ENCODE results near the gene SLC26A11. TPM values are rescaled to one million over a fixed set of nuclear protein-coding genes. Genes with fewer than 3 reads are reported as not detected.
"Not testable (repeated sequence)": the region's sequence is repeated elsewhere in the genome, so short reads cannot be mapped to it uniquely, and the experiment has no call there.

SLC26A11 gene
- total RNA-seq, 1 donor from 2014 or later: 7.9 TPM

DNA sequence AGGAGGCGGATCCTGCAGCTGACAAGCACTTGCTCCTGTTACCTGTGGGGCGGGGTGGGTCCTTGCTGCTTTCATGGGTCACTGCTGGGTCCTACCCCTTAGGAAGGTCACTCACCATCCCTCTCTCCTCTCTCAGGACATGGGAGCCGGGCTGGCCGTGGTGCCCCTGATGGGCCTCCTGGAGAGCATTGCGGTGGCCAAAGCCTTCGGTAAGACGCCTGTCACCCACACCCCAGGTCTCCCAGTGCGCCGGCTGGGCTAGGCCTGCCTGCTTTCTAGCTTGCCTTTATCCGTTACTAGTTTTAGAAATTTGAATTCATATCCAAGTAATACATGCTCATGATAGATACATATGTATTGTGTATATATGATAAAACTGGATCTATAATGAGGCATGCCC is 17.2 kb downstream of the SLC26A11 start:
- no peak overlapping the region for H3K4me2 ChIP-seq
- H3K4me3 Mint-ChIP-seq: no peak overlapping the region
- no peak for TF ChIP-seq CTCF (IDR thresholded peaks at IDR 0.05)
- TF ChIP-seq EZH2 (IDR thresholded peaks at IDR 0.05): no peak
- TF ChIP-seq EZH2phosphoT487 (IDR thresholded peaks at IDR 0.05): no peak
- peaks cover 16% of the 10 kb centered on the region for H3K9me3 Mint-ChIP-seq
- peaks cover 7% of the 10 kb centered on the region for H3K27me3 Mint-ChIP-seq (ENCODE audit: insufficient read depth, low read depth)
- no peaks in the 10 kb centered on the region for H3K9me3 ChIP-seq (ENCODE audit: low read depth)
- H3K4me1 Mint-ChIP-seq: no peaks in the 10 kb centered on the region
- H3K27me3 ChIP-seq: no peaks in the 10 kb centered on the region
- H3K4me3 ChIP-seq: no peak overlapping the region
- H3K79me2 ChIP-seq (ENCODE audit: low read depth): no peaks in the 10 kb centered on the region
- H3K36me3 Mint-ChIP-seq: peaks cover 27% of the 10 kb centered on the region
- H3K36me3 ChIP-seq: peaks cover 3% of the 10 kb centered on the region
- DNase-seq (ENCODE audit: low spot score): no peak
- no peaks in the 10 kb centered on the region for H3K4me1 ChIP-seq
- H3K27ac Mint-ChIP-seq: no peak overlapping the region
- H3F3A ChIP-seq (ENCODE audit: low read depth): no peaks in the 10 kb centered on the region
- H3K9ac ChIP-seq: no peak overlapping the region
- H2AFZ ChIP-seq (replicated peaks): no peak overlapping the region
- no peak overlapping the region for H3K27ac ChIP-seq
- H4K20me1 ChIP-seq (ENCODE audit: low read depth): no peaks in the 10 kb centered on the region

DNA sequence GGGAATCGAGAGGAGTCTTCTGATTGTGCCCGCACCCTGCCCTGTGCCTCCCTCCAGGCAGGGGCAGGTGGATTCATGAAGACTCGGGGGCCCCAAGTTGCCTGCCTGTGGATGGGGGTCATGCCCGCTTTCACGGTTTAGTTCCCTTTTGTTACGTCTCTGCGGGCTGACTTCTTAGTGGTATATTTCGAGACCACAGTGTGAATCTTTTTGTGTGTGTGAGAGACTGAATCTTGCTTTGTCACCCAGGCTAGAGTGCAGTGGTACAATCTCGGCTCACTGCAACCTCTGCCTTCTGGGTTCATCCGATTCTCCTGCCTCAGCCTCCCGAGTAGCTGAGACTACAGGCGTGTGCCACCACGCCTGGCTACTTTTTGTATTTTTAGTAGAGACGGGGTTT is 22.3 kb downstream of the SLC26A11 start:
- DNase-seq (ENCODE audit: low spot score): no peak
- Histone ChIP-seq H3K36me3 (no peaks in the 10 kb centered on the region), H3K27me3 (no peaks in the 10 kb centered on the region), H3K4me2 (no peak overlapping the region), H3K9me3 (ENCODE audit: low read depth) (no peaks in the 10 kb centered on the region), H3K4me3 (no peak overlapping the region), H4K20me1 (ENCODE audit: low read depth) (no peaks in the 10 kb centered on the region), H3F3A (ENCODE audit: low read depth) (no peaks in the 10 kb centered on the region), H3K79me2 (ENCODE audit: low read depth) (no peaks in the 10 kb centered on the region), H3K27ac (no peak overlapping the region), H3K4me1 (no peaks in the 10 kb centered on the region), H3K9ac (no peak overlapping the region), H2AFZ (replicated peaks) (no peak overlapping the region)
- Mint-ChIP-seq H3K9me3 (no peaks in the 10 kb centered on the region), H3K36me3 (peaks cover 16% of the 10 kb centered on the region), H3K27ac (no peak overlapping the region), H3K4me1 (no peaks in the 10 kb centered on the region), H3K27me3 (ENCODE audit: insufficient read depth, low read depth) (peaks cover 4% of the 10 kb centered on the region), H3K4me3 (no peak overlapping the region)
- TF ChIP-seq CTCF (IDR thresholded peaks at IDR 0.05) (no peak), EZH2 (IDR thresholded peaks at IDR 0.05) (no peak), EZH2phosphoT487 (IDR thresholded peaks at IDR 0.05) (no peak)

- no peak overlapping the region for H3K27ac ChIP-seq
- H3F3A ChIP-seq (ENCODE audit: low read depth): no peaks in the 10 kb centered on the region
- no peak overlapping the region for H2AFZ ChIP-seq (replicated peaks)
- DNase-seq (ENCODE audit: low spot score): no peak
- Mint-ChIP-seq H3K4me3 (no peak overlapping the region), H3K27me3 (ENCODE audit: insufficient read depth, low read depth) (peaks cover 4% of the 10 kb centered on the region), H3K36me3 (peaks cover 13% of the 10 kb centered on the region), H3K9me3 (no peaks in the 10 kb centered on the region), H3K27ac (no peak overlapping the region), H3K4me1 (no peaks in the 10 kb centered on the region)
- H3K9ac ChIP-seq: no peak overlapping the region
- H3K79me2 ChIP-seq (ENCODE audit: low read depth): no peaks in the 10 kb centered on the region
- H3K4me3 ChIP-seq: no peak overlapping the region
- H3K27me3 ChIP-seq: no peaks in the 10 kb centered on the region
- no peaks in the 10 kb centered on the region for H3K4me1 ChIP-seq
- H3K9me3 ChIP-seq (ENCODE audit: low read depth): no peaks in the 10 kb centered on the region
- TF ChIP-seq EZH2 (IDR thresholded peaks at IDR 0.05): no peak
- TF ChIP-seq CTCF (IDR thresholded peaks at IDR 0.05): no peak
- TF ChIP-seq EZH2phosphoT487 (IDR thresholded peaks at IDR 0.05): no peak
- H3K36me3 ChIP-seq: no peaks in the 10 kb centered on the region
- H3K4me2 ChIP-seq: no peak overlapping the region
- no peaks in the 10 kb centered on the region for H4K20me1 ChIP-seq (ENCODE audit: low read depth)
These were observed 23.6 kb downstream of the SLC26A11 start for GRCh38 chr17:80243526-80244433.

DNA sequence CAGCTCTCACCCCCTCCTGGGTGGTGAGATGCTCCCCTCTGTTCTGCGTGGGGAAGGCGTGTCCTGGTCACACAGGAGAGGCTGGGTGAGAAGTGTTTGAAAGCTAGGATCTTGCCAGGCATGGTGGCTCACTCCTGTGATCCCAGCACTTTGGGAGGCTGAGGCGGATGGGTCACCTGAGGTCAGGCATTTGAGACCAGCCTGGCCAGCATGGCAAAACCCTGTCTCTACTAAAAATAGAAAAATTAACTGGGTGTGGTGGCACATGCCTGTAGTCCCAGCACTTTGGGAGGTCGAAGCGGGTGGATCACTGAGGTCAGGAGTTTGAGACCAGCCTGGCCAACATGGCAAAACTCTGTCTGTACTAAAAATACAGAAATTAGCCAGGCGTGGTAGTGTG is 24.2 kb downstream of the SLC26A11 start:
- H2AFZ ChIP-seq (replicated peaks); H3K4me2 ChIP-seq; H3K4me3 ChIP-seq; H3K9me3 Mint-ChIP-seq; H3K27ac ChIP-seq; H3K27me3 Mint-ChIP-seq (ENCODE audit: insufficient read depth, low read depth); H3K27me3 ChIP-seq; H3K27ac Mint-ChIP-seq; H3F3A ChIP-seq (ENCODE audit: low read depth); H3K4me1 Mint-ChIP-seq; H3K9ac ChIP-seq; H4K20me1 ChIP-seq (ENCODE audit: low read depth); DNase-seq (ENCODE audit: low spot score); H3K4me3 Mint-ChIP-seq; H3K4me1 ChIP-seq; H3K79me2 ChIP-seq (ENCODE audit: low read depth); H3K9me3 ChIP-seq (ENCODE audit: low read depth); H3K36me3 ChIP-seq: not testable (repeated sequence)
- H3K36me3 Mint-ChIP-seq: peaks cover 13% of the 10 kb centered on the region
